H1 (cell line): ENCODE data around the gene PLA2G2E. TPM values are rescaled to one million over a fixed set of nuclear protein-coding genes. Genes with fewer than 3 reads are reported as not detected.
A peak's percentile ranks its signal among the peaks of the same experiment; 100 is the strongest.

Source experiments
- CTCF ChIA-PET: fragments of 300-600 bp; sonication (Branson Sonifier 250); formaldehyde crosslinking; loops from one replicate; lab custom pipeline; 2021; ENCODE audit not compliant: partially characterized antibody; lab: Charles Lee
- POLR2A ChIA-PET: fragments of 300-600 bp; sonication (Branson Sonifier 250); formaldehyde crosslinking; loops from one replicate; lab custom pipeline; 2021; ENCODE audit warnings: inconsistent platforms; ENCODE audit not compliant: partially characterized antibody; lab: Charles Lee
- DNase-seq, 2 experiments: peaks; one replicate each; pipeline versions ENCODE4 v3.0.0 to v3.0.0-alpha.2; 2010 to 2022; ENCODE audit warnings: low spot score in 2 of 2, low read depth in 1 of 2, mixed read lengths in 1 of 2
- FAIRE-seq: peaks from 2 replicates; lab custom pipeline; 2011; peaks lifted over from hg19 to GRCh38; lab: Jason Lieb, UNC
- H2AFZ ChIP-seq: 2 replicates; pipeline ENCODE4 v1.8.1; 2012; ENCODE audit warnings: low read length, inconsistent platforms
- H2AK5ac ChIP-seq: 2 replicates; pipeline ENCODE4 v1.6.1; 2013; ENCODE audit warnings: low read depth, low read length
- H2BK120ac ChIP-seq: replicated peaks from 2 replicates; pipeline ENCODE3; 2013; ENCODE audit warnings: low read depth, low read length, inconsistent platforms
- H2BK12ac ChIP-seq: 2 replicates; pipeline ENCODE4 v1.6.1; 2013; ENCODE audit warnings: low read depth, low read length
- H2BK15ac ChIP-seq: 2 replicates; pipeline ENCODE4 v1.6.1; 2013; ENCODE audit warnings: low read length
- H2BK20ac ChIP-seq: 2 replicates; pipeline ENCODE4 v1.6.1; 2013; ENCODE audit warnings: low read length
- H2BK5ac ChIP-seq: 2 replicates; pipeline ENCODE4 v1.6.1; 2013; ENCODE audit warnings: low read depth, low read length
- H3K14ac ChIP-seq: 2 replicates; pipeline ENCODE4 v1.6.1; 2013; ENCODE audit warnings: inconsistent platforms; ENCODE audit not compliant: insufficient read length
- H3K18ac ChIP-seq: 2 replicates; pipeline ENCODE4 v1.6.1; 2013; ENCODE audit warnings: low read length; ENCODE audit errors: extremely low read depth
- H3K23ac ChIP-seq: 2 replicates; pipeline ENCODE4 v1.6.1; 2013; ENCODE audit warnings: inconsistent platforms; ENCODE audit not compliant: insufficient read length
- H3K23me2 ChIP-seq: 2 replicates; pipeline ENCODE4 v1.6.1; 2013; ENCODE audit warnings: low read depth, low read length
- H3K27ac ChIP-seq: 2 replicates; pipeline ENCODE4 v1.6.1; 2011; ENCODE audit warnings: low read depth, low read length, inconsistent platforms
- H3K27me3 ChIP-seq, 4 experiments: replicated peaks in 1 of 4; 1 replicate in 1 of 4; 2 replicates in 3 of 4; pipeline versions ENCODE4 v1.6.1 to v1.8.1; 2011 to 2013; ENCODE audit warnings: low read length in 3 of 4, mild to moderate bottlenecking in 3 of 4, inconsistent platforms in 2 of 4, mixed read lengths in 2 of 4, moderate library complexity in 1 of 4; ENCODE audit not compliant: control insufficient read depth in 3 of 4, insufficient read depth in 3 of 4; ENCODE audit errors: extremely low read depth in 1 of 4
- H3K36me3 ChIP-seq, 4 experiments: 2 replicates each; pipeline versions ENCODE4 v1.6.1 to v1.8.1; 2011 to 2013; ENCODE audit warnings: mild to moderate bottlenecking in 4 of 4, low read length in 3 of 4, moderate library complexity in 2 of 4, control low read depth in 1 of 4, inconsistent platforms in 1 of 4; ENCODE audit not compliant: insufficient read depth in 4 of 4, control insufficient read depth in 2 of 4
- H3K4ac ChIP-seq: replicated peaks from 2 replicates; pipeline ENCODE3; 2013; ENCODE audit warnings: low read length, low read depth, mixed read lengths, inconsistent platforms; ENCODE audit not compliant: insufficient read length
- H3K4me1 ChIP-seq, 4 experiments: replicated peaks in 1 of 4; 1 replicate in 1 of 4; 2 replicates in 3 of 4; pipeline versions ENCODE4 v1.6.1 to v1.8.1; 2011 to 2013; ENCODE audit warnings: low read length in 3 of 4, inconsistent platforms in 2 of 4, mixed read lengths in 1 of 4; ENCODE audit not compliant: insufficient read depth in 4 of 4, control insufficient read depth in 3 of 4
- H3K4me2 ChIP-seq, 2 experiments: 2 replicates each; pipeline versions ENCODE4 v1.6.1 to v1.8.1; 2011 to 2013; ENCODE audit warnings: low read depth in 2 of 2, low read length in 2 of 2, control low read depth in 1 of 2, inconsistent platforms in 1 of 2, mild to moderate bottlenecking in 1 of 2; ENCODE audit not compliant: insufficient read depth in 1 of 2
- H3K4me3 ChIP-seq, 4 experiments: fragments of 200-600, 300-600 bp in 1 of 4; sonication (generic), shearing (Covaris generic), sonication (Bioruptor Twin) in 1 of 4; 2 replicates each; pipeline versions ENCODE4 v1.5.1 to v1.8.1; 2011 to 2016; ENCODE audit warnings: low read length in 4 of 4, low read depth in 3 of 4, control low read depth in 2 of 4, inconsistent platforms in 2 of 4, mild to moderate bottlenecking in 2 of 4, mixed read lengths in 1 of 4, moderate library complexity in 1 of 4; ENCODE audit not compliant: insufficient read depth in 2 of 4; ENCODE audit errors: extremely low read depth in 1 of 4
- H3K56ac ChIP-seq: replicated peaks from 2 replicates; pipeline ENCODE3; 2013; ENCODE audit warnings: low read depth, mild to moderate bottlenecking, mixed read lengths, low read length, inconsistent platforms; ENCODE audit not compliant: insufficient read length
- H3K79me1 ChIP-seq: 2 replicates; pipeline ENCODE4 v1.6.1; 2013; ENCODE audit warnings: low read depth, low read length, control low read depth
- H3K79me2 ChIP-seq, 2 experiments: 2 replicates each; pipeline versions ENCODE4 v1.6.1 to v1.8.1; 2012 to 2013; ENCODE audit warnings: low read length in 2 of 2, mild to moderate bottlenecking in 2 of 2, inconsistent platforms in 1 of 2; ENCODE audit not compliant: insufficient read depth in 2 of 2, control insufficient read depth in 1 of 2
- H3K9ac ChIP-seq, 4 experiments: replicated peaks in 1 of 4; 1 replicate in 1 of 4; 2 replicates in 3 of 4; pipeline versions ENCODE4 v1.6.1 to v1.8.1; 2011 to 2013; ENCODE audit warnings: low read depth in 3 of 4, low read length in 3 of 4, control low read depth in 2 of 4, mild to moderate bottlenecking in 2 of 4, moderate library complexity in 2 of 4, inconsistent platforms in 1 of 4; ENCODE audit errors: extremely low read depth in 1 of 4
- H3K9me3 ChIP-seq, 2 experiments: 2 replicates each; pipeline versions ENCODE4 v1.6.1 to v1.8.1; 2012 to 2013; ENCODE audit warnings: mild to moderate bottlenecking in 2 of 2, moderate library complexity in 2 of 2, control low read depth in 1 of 2, inconsistent platforms in 1 of 2, low read depth in 1 of 2, low read length in 1 of 2, mixed read lengths in 1 of 2; ENCODE audit not compliant: insufficient read depth in 2 of 2
- H4K20me1 ChIP-seq, 2 experiments: replicated peaks in 1 of 2; 2 replicates each; pipeline versions ENCODE3 to v1.8.1; 2011 to 2013; ENCODE audit warnings: inconsistent platforms in 2 of 2, low read length in 2 of 2, mild to moderate bottlenecking in 1 of 2; ENCODE audit not compliant: insufficient read depth in 2 of 2, control insufficient read depth in 1 of 2
- H4K5ac ChIP-seq: 2 replicates; pipeline ENCODE4 v1.6.1; 2013; ENCODE audit warnings: low read length, low read depth, mixed read lengths, inconsistent platforms; ENCODE audit not compliant: insufficient read length
- H4K8ac ChIP-seq: 2 replicates; pipeline ENCODE4 v1.8.0; 2013; ENCODE audit warnings: mild to moderate bottlenecking, moderate library complexity, low read length, inconsistent platforms; ENCODE audit not compliant: insufficient read depth; ENCODE audit errors: extremely low read depth
- H4K91ac ChIP-seq: replicated peaks from 2 replicates; pipeline ENCODE3; 2013; ENCODE audit warnings: low read length, mixed read lengths, inconsistent platforms; ENCODE audit not compliant: insufficient read length
- CBX8 ChIP-seq: fragments of 300-800, 300-1000 bp; sonication (generic); IDR thresholded peaks from 2 replicates; pipeline ENCODE4 v1.7.1; 2016; ENCODE audit warnings: low read depth, low read length, borderline replicate concordance
- EGR1 ChIP-seq: IDR thresholded peaks from 2 replicates; pipeline ENCODE4 v1.6.1; 2011; ENCODE audit warnings: low read depth, low read length, borderline replicate concordance
- KDM4A ChIP-seq: IDR thresholded peaks from one replicate; pipeline ENCODE4 v1.7.1; 2012; ENCODE audit warnings: low read depth, mild to moderate bottlenecking, moderate library complexity, low read length, inconsistent platforms; ENCODE audit not compliant: severe bottlenecking
- POLR2A ChIP-seq, 2 experiments: IDR thresholded peaks; 1 replicate in 1 of 2; 2 replicates in 1 of 2; pipeline ENCODE4 v1.6.1; 2011; ENCODE audit warnings: low read depth in 2 of 2, low read length in 2 of 2, mild to moderate bottlenecking in 2 of 2; ENCODE audit errors: control extremely low read depth in 1 of 2
- RBBP5 ChIP-seq: IDR thresholded peaks from 2 replicates; pipeline ENCODE4 v1.7.1; 2012; ENCODE audit warnings: low read depth, mild to moderate bottlenecking, inconsistent platforms, low read length, moderate library complexity, borderline replicate concordance
- RNF2 ChIP-seq: fragments of 200-900, 300-1000 bp; sonication (generic); IDR thresholded peaks from 2 replicates; pipeline ENCODE4 v1.7.1; 2016; ENCODE audit warnings: borderline replicate concordance, low read depth, mild to moderate bottlenecking, antibody characterized with exemption, low read length; ENCODE audit not compliant: poor library complexity, severe bottlenecking; ENCODE audit errors: missing control alignments
- TBP ChIP-seq: IDR thresholded peaks from 2 replicates; pipeline ENCODE4 v1.6.1; 2011; ENCODE audit warnings: low read depth, low read length, improper control_type of control experiment
- WGBS, 2 experiments: shearing (Covaris generic) in 1 of 2; methylation state at CpG; one replicate each; pipeline versions ENCODE4 v1.1.6 to v1.1.7; 2013 to 2015; ENCODE audit warnings: low lambda C conversion rate in 2 of 2, mixed read lengths in 2 of 2, inconsistent platforms in 1 of 2, low coverage in 1 of 2, missing lambda C conversion rate in 1 of 2; ENCODE audit not compliant: insufficient replicate concordance in 2 of 2, insufficient coverage in 1 of 2, insufficient read length in 1 of 2; ENCODE audit errors: extremely low coverage in 1 of 2, missing lambda C conversion rate in 1 of 2; 5-methylcytosine and 5-hydroxymethylcytosine counted together
- polyA plus RNA-seq, 7 experiments: library from polyadenylated mRNA; depleted of rRNA in 3 of 7; stranded (reverse) in 5 of 7; unstranded in 2 of 7; fragments of >200 nt in 5 of 7; fragments of 200-250 nt in 2 of 7; gene quantifications; 1 replicate in 5 of 7; 2 replicates in 1 of 7; 4 replicates in 1 of 7; pipeline versions ENCODE4 v1.2.1 to v1.2.3, GENCODE V29; 2011 to 2013; ENCODE audit warnings: missing spikeins in 2 of 7, mixed read lengths in 2 of 7
- total RNA-seq: library from RNA; stranded (reverse); fragmentation: NEBNext Ultra II Directional; extraction: Animal tissue kit (Norgen Biotek cat#: 25700); gene quantifications from 2 replicates; pipeline ENCODE4 v1.2.1, GENCODE V29; 2021
- TF ChIP-seq, protein P1 (sequence below): IDR thresholded peaks from 2 replicates; pipeline ENCODE4 v1.6.1; 2012; ENCODE audit warnings: inconsistent platforms
- TF ChIP-seq, protein P2 (sequence below), 3 experiments: IDR thresholded peaks; 1 replicate in 2 of 3; 2 replicates in 1 of 3; pipeline versions ENCODE4 v1.5.1 to v1.6.1; 2011; ENCODE audit warnings: low read length in 3 of 3, mild to moderate bottlenecking in 3 of 3, inconsistent platforms in 2 of 3, low read depth in 1 of 3, moderate library complexity in 1 of 3; ENCODE audit not compliant: insufficient read depth in 1 of 3; ENCODE audit errors: control extremely low read depth in 1 of 3

Gene PLA2G2E
- total and polyA plus RNA-seq, 2 of the 8 experiments (the other 6 are each of a cell fraction or from before 2014, with no cell fraction given): not detected

DNA sequence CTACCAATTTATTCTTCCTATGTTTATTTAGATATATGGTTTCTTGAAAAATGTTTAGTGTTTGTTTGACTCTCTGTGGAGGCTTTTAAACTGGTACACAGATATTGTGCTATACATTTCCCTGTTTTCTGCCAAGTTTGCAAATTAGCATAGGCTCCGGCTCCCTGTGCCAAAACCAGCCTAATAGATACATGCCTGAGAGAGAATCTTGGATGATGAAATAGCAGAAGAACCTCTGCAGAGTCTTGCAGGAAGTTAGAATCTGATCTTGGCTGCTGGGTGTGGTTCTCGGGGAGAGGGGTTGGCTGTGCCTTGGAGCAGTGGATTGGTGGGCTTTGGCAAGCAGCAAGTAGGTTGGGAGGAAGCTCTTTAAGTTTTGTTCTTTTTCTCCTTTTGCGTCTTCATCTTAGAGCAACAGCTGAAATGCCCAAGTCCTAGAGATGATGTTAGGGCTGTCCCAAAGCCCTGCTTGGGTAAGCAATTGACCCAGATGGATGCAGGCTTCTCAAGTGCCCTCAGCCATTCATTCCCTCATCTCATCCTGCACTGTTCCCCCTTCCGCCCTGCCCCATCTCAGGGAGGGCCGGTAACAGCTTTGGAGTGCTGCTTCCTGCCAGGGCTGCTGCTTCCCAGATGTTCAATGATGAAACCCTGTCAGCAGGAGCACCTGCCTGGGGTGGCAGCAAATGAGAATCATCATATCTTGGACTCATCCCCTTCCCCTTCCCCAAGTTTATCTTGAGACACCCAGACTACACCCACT is 46.7 kb upstream of the PLA2G2E start:
- WGBS, 2 experiments: 80% methylated on average over 5 of the region's 5 CpGs; no CpG with 5 or more reads in 1 of the 2 experiments
- Histone ChIP-seq H3K4ac (no peak overlapping the region), H3K23me2 (no peaks in the 10 kb centered on the region), H3K4me2 (no peak overlapping the region), H4K8ac (no peak overlapping the region), H4K5ac (no peak overlapping the region), H4K91ac (no peak overlapping the region), H3K9me3 (no peaks in the 10 kb centered on the region), H3K18ac (no peak overlapping the region), H3K27ac (no peak overlapping the region), H4K20me1 (no peaks in the 10 kb centered on the region), H3K36me3 (no peaks in the 10 kb centered on the region), H3K4me3 (no peak overlapping the region), H3K23ac (no peak overlapping the region), H3K9ac (no peak overlapping the region), H2BK20ac (no peak overlapping the region), H2BK120ac (no peak overlapping the region), H3K27me3 (no peaks in the 10 kb centered on the region), H2BK15ac (no peak overlapping the region), H2BK12ac (no peak overlapping the region), H2AK5ac (no peak overlapping the region), H3K14ac (no peak overlapping the region), H3K79me1 (no peaks in the 10 kb centered on the region), H2AFZ (peak overlapping the region; percentile 65; the same call in 1 of the 2 replicates), H3K79me2 (no peaks in the 10 kb centered on the region), H3K4me1 (0 out of 7 replicates have a peak, but pooled peaks cover 0 to 2% (median 0%) of the 10 kb centered on the region in 4 experiments), H3K56ac (no peak overlapping the region), H2BK5ac (no peak overlapping the region)
- DNase-seq (no peak), FAIRE-seq (no peak)
- POLR2A ChIA-PET: no interaction called here
- CTCF ChIA-PET: interaction anchor here (1.3 to 2.1 kb wide), 4 partner anchors 51 to 183 kb away, joined by 4 to 5 read pairs (median 4); partner anchors contain the start of gene OTUD3
- TF ChIP-seq, protein P1, sequence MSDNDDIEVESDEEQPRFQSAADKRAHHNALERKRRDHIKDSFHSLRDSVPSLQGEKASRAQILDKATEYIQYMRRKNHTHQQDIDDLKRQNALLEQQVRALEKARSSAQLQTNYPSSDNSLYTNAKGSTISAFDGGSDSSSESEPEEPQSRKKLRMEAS: no peak
- TF ChIP-seq EGR1 (no peak), TBP (no peak), POLR2A (IDR thresholded peaks at IDR 0.05; ENCODE audit: control extremely low read depth in 1 of 2, low read depth in 2 of 2, low read length in 2 of 2) (no peak), KDM4A (no peak), RNF2 (no peak), CBX8 (no peak), RBBP5 (no peak)
- TF ChIP-seq, protein P2, sequence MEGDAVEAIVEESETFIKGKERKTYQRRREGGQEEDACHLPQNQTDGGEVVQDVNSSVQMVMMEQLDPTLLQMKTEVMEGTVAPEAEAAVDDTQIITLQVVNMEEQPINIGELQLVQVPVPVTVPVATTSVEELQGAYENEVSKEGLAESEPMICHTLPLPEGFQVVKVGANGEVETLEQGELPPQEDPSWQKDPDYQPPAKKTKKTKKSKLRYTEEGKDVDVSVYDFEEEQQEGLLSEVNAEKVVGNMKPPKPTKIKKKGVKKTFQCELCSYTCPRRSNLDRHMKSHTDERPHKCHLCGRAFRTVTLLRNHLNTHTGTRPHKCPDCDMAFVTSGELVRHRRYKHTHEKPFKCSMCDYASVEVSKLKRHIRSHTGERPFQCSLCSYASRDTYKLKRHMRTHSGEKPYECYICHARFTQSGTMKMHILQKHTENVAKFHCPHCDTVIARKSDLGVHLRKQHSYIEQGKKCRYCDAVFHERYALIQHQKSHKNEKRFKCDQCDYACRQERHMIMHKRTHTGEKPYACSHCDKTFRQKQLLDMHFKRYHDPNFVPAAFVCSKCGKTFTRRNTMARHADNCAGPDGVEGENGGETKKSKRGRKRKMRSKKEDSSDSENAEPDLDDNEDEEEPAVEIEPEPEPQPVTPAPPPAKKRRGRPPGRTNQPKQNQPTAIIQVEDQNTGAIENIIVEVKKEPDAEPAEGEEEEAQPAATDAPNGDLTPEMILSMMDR (IDR thresholded peaks at IDR 0.05; ENCODE audit: control extremely low read depth in 1 of 3, insufficient read depth in 1 of 3, low read depth in 1 of 3, low read length in 3 of 3): no peak
